Natural killer cell (primary cell): Measurements from ENCODE around the gene RPL27. TPM values are rescaled to one million over a fixed set of nuclear protein-coding genes. Genes with fewer than 3 reads are reported as not detected.

Experiments
- ATAC-seq, 3 donors: fragments of 150-1000 bp in 2 of 3; fragments of 200-7000 bp in 1 of 3; cut with Tn5 transposase; 1 replicate in 1 of 3; 2 replicates in 2 of 3; pipeline ENCODE4 v1.10.0; 2021; ENCODE audit warnings: mild to moderate bottlenecking in 2 of 3, moderate library complexity in 2 of 3
- DNase-seq, 2 donors: peaks; one replicate each; pipeline versions ENCODE4 v3.0.0 to v3.0.0-alpha.2; 2013 to 2021; ENCODE audit warnings: mixed read lengths in 1 of 2
- H3K27ac ChIP-seq: one replicate; pipeline ENCODE4 v1.5.1; 2013; ENCODE audit warnings: mild to moderate bottlenecking, low read length
- H3K27me3 ChIP-seq: one replicate; pipeline ENCODE4 v1.6.1; 2013; ENCODE audit warnings: low read length; ENCODE audit not compliant: control insufficient read depth, insufficient read depth
- H3K36me3 ChIP-seq: one replicate; pipeline ENCODE4 v1.6.1; 2013; ENCODE audit warnings: low read length; ENCODE audit not compliant: control insufficient read depth, insufficient read depth
- H3K4me1 ChIP-seq: one replicate; pipeline ENCODE4 v1.6.1; 2013; ENCODE audit warnings: low read length; ENCODE audit not compliant: control insufficient read depth, insufficient read depth
- H3K4me3 ChIP-seq: one replicate; pipeline ENCODE4 v1.5.1; 2013; ENCODE audit warnings: low read length
- H3K9me3 ChIP-seq: one replicate; pipeline ENCODE4 v1.6.1; 2013; ENCODE audit warnings: low read length; ENCODE audit not compliant: control insufficient read depth, insufficient read depth
- H3K27ac Mint-ChIP-seq, 2 donors: one replicate each; pipeline ENCODE4 v1.8.0; 2022; ENCODE audit warnings: mild to moderate bottlenecking in 2 of 2, mixed read lengths in 2 of 2, moderate library complexity in 1 of 2
- H3K27me3 Mint-ChIP-seq, 2 donors: one replicate each; pipeline ENCODE4 v1.8.0; 2022; ENCODE audit warnings: low read depth in 2 of 2, mixed read lengths in 2 of 2
- H3K36me3 Mint-ChIP-seq: one replicate; pipeline ENCODE4 v1.8.0; 2022; ENCODE audit warnings: mixed read lengths
- H3K4me1 Mint-ChIP-seq, 2 donors: one replicate each; pipeline ENCODE4 v1.8.0; 2022; ENCODE audit warnings: mixed read lengths in 2 of 2
- H3K4me3 Mint-ChIP-seq: one replicate; pipeline ENCODE4 v1.8.0; 2022; ENCODE audit warnings: mild to moderate bottlenecking, moderate library complexity, mixed read lengths
- H3K9me3 Mint-ChIP-seq, 2 donors: one replicate each; pipeline ENCODE4 v1.8.0; 2022; ENCODE audit warnings: mixed read lengths in 2 of 2
- CTCF ChIP-seq: fragments of 200-600 bp; IDR thresholded peaks from one replicate; pipeline ENCODE4 v1.8.0; 2022; ENCODE audit warnings: antibody characterized with exemption
- WGBS: methylation state at CpG from one replicate; pipeline ENCODE4 v1.1.7; 2013; ENCODE audit warnings: missing lambda C conversion rate; ENCODE audit not compliant: insufficient coverage; 5-methylcytosine and 5-hydroxymethylcytosine counted together
- intact Hi-C: fragments of 100-400 bp; cut with micrococcal nuclease; formaldehyde crosslinking; loops from one replicate; pipeline ENCODE4 v1.14.2; 2022
- total RNA-seq, 4 donors: library from RNA; stranded (reverse); fragments of 120-200 nt in 1 of 4; gene quantifications; one replicate each; pipeline versions ENCODE4 v1.2.3 to v1.2.4, GENCODE V29; 2013 to 2022

Gene RPL27
- total RNA-seq, 3 donors from 2014 or later (not counting 1 experiment from before 2014, with no cell fraction given) = 555 to 671 (median 608) TPM

- Histone ChIP-seq H3K36me3 (no peaks in the 10 kb centered on the region), H3K9me3 (no peaks in the 10 kb centered on the region), H3K27me3 (no peaks in the 10 kb centered on the region), H3K27ac (no peak overlapping the region), H3K4me3 (no peak overlapping the region), H3K4me1 (no peaks in the 10 kb centered on the region)
- WGBS = 98% methylated on average over 3 of the region's 4 CpGs
- TF ChIP-seq CTCF = no peak
- no peak for DNase-seq
- no peaks in the 10 kb centered on the region for H3K36me3 Mint-ChIP-seq
- ATAC-seq = no peak
- no peak overlapping the region for H3K4me3 Mint-ChIP-seq
- no peak overlapping the region for H3K27ac Mint-ChIP-seq
- intact Hi-C loops = no loop called here
- H3K27me3 Mint-ChIP-seq = no peaks in the 10 kb centered on the region
- no peaks in the 10 kb centered on the region for H3K4me1 Mint-ChIP-seq
- no peaks in the 10 kb centered on the region for H3K9me3 Mint-ChIP-seq
These were observed 45.8 kb downstream of the RPL27 start for GRCh38 chr17:43044024-43044423.

- ATAC-seq (no peak), DNase-seq (no peak)
- Mint-ChIP-seq H3K27ac (no peak overlapping the region), H3K4me3 (no peak overlapping the region), H3K27me3 (no peaks in the 10 kb centered on the region), H3K9me3 (no peaks in the 10 kb centered on the region), H3K4me1 (no peaks in the 10 kb centered on the region), H3K36me3 (no peaks in the 10 kb centered on the region)
- no peak for TF ChIP-seq CTCF
- H3K36me3 ChIP-seq = no peaks in the 10 kb centered on the region
- no peaks in the 10 kb centered on the region for H3K4me1 ChIP-seq
- no peak overlapping the region for H3K4me3 ChIP-seq
- WGBS = 100% methylated on average over 1 of the region's 1 CpG
- H3K9me3 ChIP-seq = no peaks in the 10 kb centered on the region
- H3K27ac ChIP-seq = no peak overlapping the region
- H3K27me3 ChIP-seq = no peaks in the 10 kb centered on the region
- intact Hi-C loops = no loop called here
These were observed 53.8 kb downstream of the RPL27 start for GRCh38 chr17:43051969-43052368.

Other genes with a start within 250 kb of the RPL27 start
- gene RAMP2, start 237.2 kb upstream of the RPL27 start, total RNA-seq = not detected
- 10 to 100 TPM; 39.9 to 46.4 (median 41.5) TPM for gene VPS25, start 225.0 kb upstream of the RPL27 start, total RNA-seq
- under 1 TPM in 2 of 3 donors, not detected in 1; 0.09 to 0.13 TPM for gene WNK4, start 217.8 kb upstream of the RPL27 start, total RNA-seq
- 10 to 100 TPM; 12.9 to 19.3 (median 13.1) TPM for gene COA3, start 199.7 kb upstream of the RPL27 start, total RNA-seq
- gene CNTD1, start 199.6 kb upstream of the RPL27 start, total RNA-seq = not detected
- gene BECN1, start 174.1 kb upstream of the RPL27 start, total RNA-seq = 100 to 1,000 TPM; 148 to 164 (median 150) TPM
- 10 to 100 TPM; 82.8 to 92.5 (median 90.6) TPM for gene PSME3, start 165.0 kb upstream of the RPL27 start, total RNA-seq
- 1 to 10 TPM; 3.0 to 3.9 (median 3.5) TPM for gene AOC2, start 153.8 kb upstream of the RPL27 start, total RNA-seq
- 1 to 10 TPM in 1 of 3 donors, under 1 TPM in 2; 0.52 to 1.0 (median 0.73) TPM for gene AOC3, start 147.2 kb upstream of the RPL27 start, total RNA-seq
- not detected for gene G6PC1, start 97.6 kb upstream of the RPL27 start, total RNA-seq
- 10 to 100 TPM; 46.1 to 61.8 (median 57.1) TPM for gene AARSD1, start 34.0 kb upstream of the RPL27 start, total RNA-seq
- under 1 TPM in 2 of 3 donors, not detected in 1; 0.53 to 0.87 TPM for gene PTGES3L, start 18.3 kb upstream of the RPL27 start, total RNA-seq
- 10 to 100 TPM; 11.6 to 15.8 (median 14.6) TPM for gene RUNDC1, start 17.9 kb upstream of the RPL27 start, total RNA-seq
- gene IFI35, start 8.4 kb downstream of the RPL27 start, total RNA-seq = 10 to 100 TPM; 50.0 to 66.8 (median 59.4) TPM
- gene VAT1, start 24.0 kb downstream of the RPL27 start, total RNA-seq = 10 to 100 TPM; 21.1 to 32.1 (median 31.9) TPM
- gene RND2, start 26.8 kb downstream of the RPL27 start, total RNA-seq = under 1 TPM; 0.12 to 0.58 (median 0.14) TPM
- gene BRCA1, start 126.9 kb downstream of the RPL27 start, total RNA-seq = 1 to 10 TPM; 5.7 to 9.9 (median 8.6) TPM
- 10 to 100 TPM; 63.3 to 74.8 (median 67.0) TPM for gene NBR1, start 172.8 kb downstream of the RPL27 start, total RNA-seq
- 10 to 100 TPM; 22.0 to 27.4 (median 22.4) TPM for gene TMEM106A, start 213.5 kb downstream of the RPL27 start, total RNA-seq
- 1 to 10 TPM in 1 of 3 donors, under 1 TPM in 1, not detected in 1; 0.64 to 1.5 TPM for gene CCDC200, start 230.2 kb downstream of the RPL27 start, total RNA-seq
- gene RNU2-1, start 235.6 kb downstream of the RPL27 start, total RNA-seq = 1,000 to 10,000 TPM; 3,690 to 5,833 (median 5,267) TPM